ENCODE results near the gene PAM. TPM values are rescaled to one million over a fixed set of nuclear protein-coding genes. Genes with fewer than 3 reads are reported as not detected.

Gene PAM
- total and polyA plus RNA-seq, 4 donors: 8.2 to 27.5 (median 13.7) TPM

DNA sequence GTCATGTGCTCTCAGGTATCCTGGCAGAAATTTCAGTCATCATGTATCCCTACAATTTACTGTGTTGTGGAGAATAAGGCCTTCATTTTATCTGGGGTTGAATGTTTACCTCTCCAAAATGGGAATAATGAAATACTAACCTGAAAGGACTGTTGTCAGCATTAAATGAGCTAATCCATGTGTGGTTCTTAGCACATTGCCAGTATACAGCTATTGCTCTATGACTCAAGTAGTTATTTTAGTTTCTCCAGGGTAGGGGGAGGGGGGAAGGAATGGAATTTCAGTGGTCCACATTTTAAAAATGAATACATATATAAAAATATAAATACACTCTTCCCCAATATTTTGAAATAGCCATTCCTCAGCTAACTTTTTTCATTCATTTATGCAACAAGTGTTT, 3.5 kb downstream of the PAM start (continued):
- TF ChIP-seq GABPA (IDR thresholded peaks at IDR 0.05 in 1 of 2, conservative IDR thresholded peaks at IDR 0.05 in 1 of 2) (no peak), FOXA1 (IDR thresholded peaks at IDR 0.05) (no peak)
- TF ChIP-seq, protein P1, sequence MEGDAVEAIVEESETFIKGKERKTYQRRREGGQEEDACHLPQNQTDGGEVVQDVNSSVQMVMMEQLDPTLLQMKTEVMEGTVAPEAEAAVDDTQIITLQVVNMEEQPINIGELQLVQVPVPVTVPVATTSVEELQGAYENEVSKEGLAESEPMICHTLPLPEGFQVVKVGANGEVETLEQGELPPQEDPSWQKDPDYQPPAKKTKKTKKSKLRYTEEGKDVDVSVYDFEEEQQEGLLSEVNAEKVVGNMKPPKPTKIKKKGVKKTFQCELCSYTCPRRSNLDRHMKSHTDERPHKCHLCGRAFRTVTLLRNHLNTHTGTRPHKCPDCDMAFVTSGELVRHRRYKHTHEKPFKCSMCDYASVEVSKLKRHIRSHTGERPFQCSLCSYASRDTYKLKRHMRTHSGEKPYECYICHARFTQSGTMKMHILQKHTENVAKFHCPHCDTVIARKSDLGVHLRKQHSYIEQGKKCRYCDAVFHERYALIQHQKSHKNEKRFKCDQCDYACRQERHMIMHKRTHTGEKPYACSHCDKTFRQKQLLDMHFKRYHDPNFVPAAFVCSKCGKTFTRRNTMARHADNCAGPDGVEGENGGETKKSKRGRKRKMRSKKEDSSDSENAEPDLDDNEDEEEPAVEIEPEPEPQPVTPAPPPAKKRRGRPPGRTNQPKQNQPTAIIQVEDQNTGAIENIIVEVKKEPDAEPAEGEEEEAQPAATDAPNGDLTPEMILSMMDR (IDR thresholded peaks at IDR 0.05; ENCODE audit: low read depth, low read length, missing input control): no peak

DNA sequence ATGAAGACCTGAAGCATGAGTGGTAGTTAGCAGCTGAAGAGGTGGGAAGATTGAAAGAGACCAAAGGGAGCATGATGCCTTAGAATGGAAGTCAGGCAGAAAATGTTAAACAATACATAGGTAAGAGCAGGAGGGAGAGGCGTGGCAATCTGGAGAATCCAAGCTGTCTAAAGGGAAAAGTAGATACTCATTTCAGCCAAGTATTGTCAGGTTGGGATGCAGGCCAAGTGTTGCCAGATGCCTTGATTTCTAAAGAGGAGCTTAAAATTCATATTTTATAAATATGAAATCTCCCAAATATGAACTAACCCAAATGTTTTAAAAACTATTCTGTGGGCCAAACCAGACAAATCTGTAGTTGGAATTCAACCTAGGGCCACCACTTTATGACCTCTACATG, 4.2 kb downstream of the PAM start:
- no peak overlapping the region for H3K27ac ChIP-seq (ENCODE audit: low read depth in 1 of 2, low read length in 2 of 2)
- WGBS: 98% methylated on average over 1 of the region's 1 CpG

More for the DNA sequence above, 4.2 kb downstream of the PAM start:
- TF ChIP-seq MAX (IDR thresholded peaks at IDR 0.05) (no peak), TAF1 (conservative IDR thresholded peaks at IDR 0.05) (no peak), NR2F2 (IDR thresholded peaks at IDR 0.05) (no peak), SP1 (IDR thresholded peaks at IDR 0.05) (no peak), RAD21 (IDR thresholded peaks at IDR 0.05) (no peak), EGR1 (IDR thresholded peaks at IDR 0.05; ENCODE audit: low read depth in 2 of 2) (no peak), YY1 (IDR thresholded peaks at IDR 0.05) (no peak), ZBTB33 (IDR thresholded peaks at IDR 0.05) (no peak), RXRA (IDR thresholded peaks at IDR 0.05) (no peak), HNF4G (IDR thresholded peaks at IDR 0.05) (no peak), GABPA (IDR thresholded peaks at IDR 0.05 in 1 of 2, conservative IDR thresholded peaks at IDR 0.05 in 1 of 2) (no peak), FOXA2 (IDR thresholded peaks at IDR 0.05) (no peak), HNF4A (conservative IDR thresholded peaks at IDR 0.05) (no peak), JUND (IDR thresholded peaks at IDR 0.05) (no peak), ATF3 (IDR thresholded peaks at IDR 0.05) (no peak)
- TF ChIP-seq, protein P2, sequence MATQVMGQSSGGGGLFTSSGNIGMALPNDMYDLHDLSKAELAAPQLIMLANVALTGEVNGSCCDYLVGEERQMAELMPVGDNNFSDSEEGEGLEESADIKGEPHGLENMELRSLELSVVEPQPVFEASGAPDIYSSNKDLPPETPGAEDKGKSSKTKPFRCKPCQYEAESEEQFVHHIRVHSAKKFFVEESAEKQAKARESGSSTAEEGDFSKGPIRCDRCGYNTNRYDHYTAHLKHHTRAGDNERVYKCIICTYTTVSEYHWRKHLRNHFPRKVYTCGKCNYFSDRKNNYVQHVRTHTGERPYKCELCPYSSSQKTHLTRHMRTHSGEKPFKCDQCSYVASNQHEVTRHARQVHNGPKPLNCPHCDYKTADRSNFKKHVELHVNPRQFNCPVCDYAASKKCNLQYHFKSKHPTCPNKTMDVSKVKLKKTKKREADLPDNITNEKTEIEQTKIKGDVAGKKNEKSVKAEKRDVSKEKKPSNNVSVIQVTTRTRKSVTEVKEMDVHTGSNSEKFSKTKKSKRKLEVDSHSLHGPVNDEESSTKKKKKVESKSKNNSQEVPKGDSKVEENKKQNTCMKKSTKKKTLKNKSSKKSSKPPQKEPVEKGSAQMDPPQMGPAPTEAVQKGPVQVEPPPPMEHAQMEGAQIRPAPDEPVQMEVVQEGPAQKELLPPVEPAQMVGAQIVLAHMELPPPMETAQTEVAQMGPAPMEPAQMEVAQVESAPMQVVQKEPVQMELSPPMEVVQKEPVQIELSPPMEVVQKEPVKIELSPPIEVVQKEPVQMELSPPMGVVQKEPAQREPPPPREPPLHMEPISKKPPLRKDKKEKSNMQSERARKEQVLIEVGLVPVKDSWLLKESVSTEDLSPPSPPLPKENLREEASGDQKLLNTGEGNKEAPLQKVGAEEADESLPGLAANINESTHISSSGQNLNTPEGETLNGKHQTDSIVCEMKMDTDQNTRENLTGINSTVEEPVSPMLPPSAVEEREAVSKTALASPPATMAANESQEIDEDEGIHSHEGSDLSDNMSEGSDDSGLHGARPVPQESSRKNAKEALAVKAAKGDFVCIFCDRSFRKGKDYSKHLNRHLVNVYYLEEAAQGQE (IDR thresholded peaks at IDR 0.05): no peak
- TF ChIP-seq, protein P1 (IDR thresholded peaks at IDR 0.05; ENCODE audit: low read depth, low read length, missing input control): no peak
- peaks cover 4 to 16% (median 10%) of the 10 kb centered on the region in 4 donors for H3K4me1 ChIP-seq (ENCODE audit: control insufficient read depth in 4 of 4, insufficient read depth in 4 of 4, low read length in 3 of 4)
- no peaks in the 10 kb centered on the region for H3K36me3 ChIP-seq (ENCODE audit: control insufficient read depth in 4 of 4, insufficient read depth in 3 of 4, low read depth in 1 of 4, low read length in 3 of 4)
- no peak overlapping the region for H3K9ac ChIP-seq (ENCODE audit: low read depth in 1 of 2, low read length in 2 of 2)
- no peak overlapping the region for H3K4me3 ChIP-seq (ENCODE audit: low read depth in 1 of 3, low read length in 3 of 3)
- H3K9me3 ChIP-seq (ENCODE audit: control insufficient read depth in 4 of 4, low read length in 3 of 4): no peaks in the 10 kb centered on the region
- DNase-seq (ENCODE audit: low spot score): no peak
- H3K27me3 ChIP-seq (ENCODE audit: control insufficient read depth in 4 of 4, insufficient read depth in 4 of 4, low read length in 3 of 4): peaks cover 0 to 3% (median 0%) of the 10 kb centered on the region in 4 donors
